Measurements from ENCODE around the gene BAIAP2. TPM values are rescaled to one million over a fixed set of nuclear protein-coding genes. Genes with fewer than 3 reads are reported as not detected.

Gene BAIAP2
- total and polyA plus RNA-seq, 2 of the 13 experiments (the other 11 are each of a cell fraction or from before 2014, with no cell fraction given), result 22.5 to 24.0 TPM

DNA sequence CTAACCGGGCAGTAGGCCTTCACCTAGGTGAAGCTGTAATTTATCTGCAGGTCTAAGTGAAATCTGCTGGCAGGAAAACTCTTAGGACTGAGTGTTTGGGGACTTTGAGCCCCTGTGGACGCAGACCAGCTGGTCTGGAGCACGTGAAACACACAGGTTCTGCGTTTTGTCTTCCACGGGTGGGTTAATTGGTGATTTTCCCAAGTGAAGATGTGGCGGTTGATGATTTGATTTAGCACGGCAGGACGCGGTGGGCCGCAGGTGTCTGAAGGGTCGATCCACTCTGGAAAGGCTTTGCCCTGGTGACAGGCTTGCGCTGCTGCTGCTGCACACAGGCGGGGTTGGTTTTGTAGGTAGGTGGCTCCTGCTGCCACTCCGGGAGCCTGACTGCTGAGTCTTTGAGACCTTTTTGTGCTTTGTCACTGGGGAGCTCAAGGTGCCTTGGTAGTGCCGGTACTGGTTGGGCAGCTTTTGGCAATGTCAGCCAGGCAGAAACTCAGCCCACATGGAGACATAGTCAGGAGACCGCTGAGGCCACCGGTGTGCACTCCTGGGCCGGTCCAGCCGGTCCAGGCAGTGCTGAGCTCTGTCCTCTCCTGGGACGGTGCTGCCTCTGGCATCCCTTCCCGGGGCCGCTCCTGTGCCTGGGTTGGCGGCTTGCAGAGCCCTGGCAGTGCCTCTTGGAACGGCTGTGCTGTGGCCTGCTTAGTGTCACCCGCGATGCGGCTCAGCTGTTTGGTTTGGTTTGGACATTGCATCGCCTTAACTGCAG is 2.3 kb downstream of the BAIAP2 start (continued):
- TF ChIP-seq, protein P1, sequence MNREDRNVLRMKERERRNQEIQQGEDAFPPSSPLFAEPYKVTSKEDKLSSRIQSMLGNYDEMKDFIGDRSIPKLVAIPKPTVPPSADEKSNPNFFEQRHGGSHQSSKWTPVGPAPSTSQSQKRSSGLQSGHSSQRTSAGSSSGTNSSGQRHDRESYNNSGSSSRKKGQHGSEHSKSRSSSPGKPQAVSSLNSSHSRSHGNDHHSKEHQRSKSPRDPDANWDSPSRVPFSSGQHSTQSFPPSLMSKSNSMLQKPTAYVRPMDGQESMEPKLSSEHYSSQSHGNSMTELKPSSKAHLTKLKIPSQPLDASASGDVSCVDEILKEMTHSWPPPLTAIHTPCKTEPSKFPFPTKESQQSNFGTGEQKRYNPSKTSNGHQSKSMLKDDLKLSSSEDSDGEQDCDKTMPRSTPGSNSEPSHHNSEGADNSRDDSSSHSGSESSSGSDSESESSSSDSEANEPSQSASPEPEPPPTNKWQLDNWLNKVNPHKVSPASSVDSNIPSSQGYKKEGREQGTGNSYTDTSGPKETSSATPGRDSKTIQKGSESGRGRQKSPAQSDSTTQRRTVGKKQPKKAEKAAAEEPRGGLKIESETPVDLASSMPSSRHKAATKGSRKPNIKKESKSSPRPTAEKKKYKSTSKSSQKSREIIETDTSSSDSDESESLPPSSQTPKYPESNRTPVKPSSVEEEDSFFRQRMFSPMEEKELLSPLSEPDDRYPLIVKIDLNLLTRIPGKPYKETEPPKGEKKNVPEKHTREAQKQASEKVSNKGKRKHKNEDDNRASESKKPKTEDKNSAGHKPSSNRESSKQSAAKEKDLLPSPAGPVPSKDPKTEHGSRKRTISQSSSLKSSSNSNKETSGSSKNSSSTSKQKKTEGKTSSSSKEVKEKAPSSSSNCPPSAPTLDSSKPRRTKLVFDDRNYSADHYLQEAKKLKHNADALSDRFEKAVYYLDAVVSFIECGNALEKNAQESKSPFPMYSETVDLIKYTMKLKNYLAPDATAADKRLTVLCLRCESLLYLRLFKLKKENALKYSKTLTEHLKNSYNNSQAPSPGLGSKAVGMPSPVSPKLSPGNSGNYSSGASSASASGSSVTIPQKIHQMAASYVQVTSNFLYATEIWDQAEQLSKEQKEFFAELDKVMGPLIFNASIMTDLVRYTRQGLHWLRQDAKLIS (CRISPR knock-in tag; IDR thresholded peaks at IDR 0.05), result no peak
- TF ChIP-seq SMARCE1 (IDR thresholded peaks at IDR 0.05; ENCODE audit: borderline replicate concordance) (no peak), KLF6 (CRISPR knock-in tag; IDR thresholded peaks at IDR 0.05) (0 out of 2 replicates have a peak, but pooled peaks have one; percentile 23), MAZ (IDR thresholded peaks at IDR 0.05; ENCODE audit: borderline replicate concordance, low read depth, low read length) (no peak), MAZ (CRISPR knock-in tag; IDR thresholded peaks at IDR 0.05; ENCODE audit: low read depth) (peak; percentile 33; the same call in 1 of the 2 replicates), ARNTL (CRISPR knock-in tag; IDR thresholded peaks at IDR 0.05) (no peak), KDM2A (CRISPR knock-in tag; IDR thresholded peaks at IDR 0.05; ENCODE audit: borderline replicate concordance, low read depth) (peak; percentile 43; the same call in 1 of the 2 replicates), HDAC2 (CRISPR knock-in tag; IDR thresholded peaks at IDR 0.05) (0 out of 2 replicates have a peak, but pooled peaks have one; percentile 22), ZNF160 (CRISPR knock-in tag; IDR thresholded peaks at IDR 0.05) (no peak), NCOA5 (CRISPR knock-in tag; IDR thresholded peaks at IDR 0.05) (no peak), ZNF563 (CRISPR knock-in tag; IDR thresholded peaks at IDR 0.05) (no peak), NFE2L1 (CRISPR knock-in tag; IDR thresholded peaks at IDR 0.05; ENCODE audit: borderline replicate concordance) (no peak), ZNF83 (CRISPR knock-in tag; IDR thresholded peaks at IDR 0.05; ENCODE audit: borderline replicate concordance) (no peak), SOX13 (IDR thresholded peaks at IDR 0.05) (no peak), SOX13 (CRISPR knock-in tag; conservative IDR thresholded peaks at IDR 0.05 in 1 of 2, IDR thresholded peaks at IDR 0.05 in 1 of 2) (no peak)
- TF ChIP-seq, protein P2, sequence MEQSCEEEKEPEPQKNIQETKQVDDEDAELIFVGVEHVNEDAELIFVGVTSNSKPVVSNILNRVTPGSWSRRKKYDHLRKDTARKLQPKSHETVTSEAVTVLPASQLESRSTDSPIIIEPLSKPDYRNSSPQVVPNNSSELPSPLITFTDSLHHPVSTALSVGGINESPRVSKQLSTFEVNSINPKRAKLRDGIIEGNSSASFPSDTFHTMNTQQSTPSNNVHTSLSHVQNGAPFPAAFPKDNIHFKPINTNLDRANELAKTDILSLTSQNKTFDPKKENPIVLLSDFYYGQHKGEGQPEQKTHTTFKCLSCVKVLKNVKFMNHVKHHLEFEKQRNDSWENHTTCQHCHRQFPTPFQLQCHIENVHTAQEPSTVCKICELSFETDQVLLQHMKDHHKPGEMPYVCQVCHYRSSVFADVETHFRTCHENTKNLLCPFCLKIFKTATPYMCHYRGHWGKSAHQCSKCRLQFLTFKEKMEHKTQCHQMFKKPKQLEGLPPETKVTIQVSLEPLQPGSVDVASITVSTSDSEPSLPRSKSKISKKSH (CRISPR knock-in tag; IDR thresholded peaks at IDR 0.05; ENCODE audit: borderline replicate concordance), result no peak; the same call in 1 of the 2 replicates
- TF ChIP-seq, protein P3, sequence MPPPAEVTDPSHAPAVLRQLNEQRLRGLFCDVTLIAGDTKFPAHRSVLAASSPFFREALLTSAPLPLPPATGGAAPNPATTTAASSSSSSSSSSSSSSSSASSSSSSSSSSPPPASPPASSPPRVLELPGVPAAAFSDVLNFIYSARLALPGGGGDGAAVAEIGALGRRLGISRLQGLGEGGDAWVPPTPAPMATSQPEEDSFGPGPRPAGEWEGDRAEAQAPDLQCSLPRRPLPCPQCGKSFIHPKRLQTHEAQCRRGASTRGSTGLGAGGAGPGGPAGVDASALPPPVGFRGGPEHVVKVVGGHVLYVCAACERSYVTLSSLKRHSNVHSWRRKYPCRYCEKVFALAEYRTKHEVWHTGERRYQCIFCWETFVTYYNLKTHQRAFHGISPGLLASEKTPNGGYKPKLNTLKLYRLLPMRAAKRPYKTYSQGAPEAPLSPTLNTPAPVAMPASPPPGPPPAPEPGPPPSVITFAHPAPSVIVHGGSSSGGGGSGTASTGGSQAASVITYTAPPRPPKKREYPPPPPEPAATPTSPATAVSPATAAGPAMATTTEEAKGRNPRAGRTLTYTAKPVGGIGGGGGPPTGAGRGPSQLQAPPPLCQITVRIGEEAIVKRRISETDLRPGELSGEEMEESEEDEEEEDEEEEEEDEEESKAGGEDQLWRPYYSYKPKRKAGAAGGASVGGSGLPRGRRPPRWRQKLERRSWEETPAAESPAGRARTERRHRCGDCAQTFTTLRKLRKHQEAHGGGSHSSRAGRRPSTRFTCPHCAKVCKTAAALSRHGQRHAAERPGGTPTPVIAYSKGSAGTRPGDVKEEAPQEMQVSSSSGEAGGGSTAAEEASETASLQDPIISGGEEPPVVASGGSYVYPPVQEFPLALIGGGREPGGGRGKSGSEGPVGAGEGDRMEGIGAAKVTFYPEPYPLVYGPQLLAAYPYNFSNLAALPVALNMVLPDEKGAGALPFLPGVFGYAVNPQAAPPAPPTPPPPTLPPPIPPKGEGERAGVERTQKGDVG (CRISPR knock-in tag; IDR thresholded peaks at IDR 0.05; ENCODE audit: borderline replicate concordance), result peak; percentile 96
- TF ChIP-seq, protein P4, sequence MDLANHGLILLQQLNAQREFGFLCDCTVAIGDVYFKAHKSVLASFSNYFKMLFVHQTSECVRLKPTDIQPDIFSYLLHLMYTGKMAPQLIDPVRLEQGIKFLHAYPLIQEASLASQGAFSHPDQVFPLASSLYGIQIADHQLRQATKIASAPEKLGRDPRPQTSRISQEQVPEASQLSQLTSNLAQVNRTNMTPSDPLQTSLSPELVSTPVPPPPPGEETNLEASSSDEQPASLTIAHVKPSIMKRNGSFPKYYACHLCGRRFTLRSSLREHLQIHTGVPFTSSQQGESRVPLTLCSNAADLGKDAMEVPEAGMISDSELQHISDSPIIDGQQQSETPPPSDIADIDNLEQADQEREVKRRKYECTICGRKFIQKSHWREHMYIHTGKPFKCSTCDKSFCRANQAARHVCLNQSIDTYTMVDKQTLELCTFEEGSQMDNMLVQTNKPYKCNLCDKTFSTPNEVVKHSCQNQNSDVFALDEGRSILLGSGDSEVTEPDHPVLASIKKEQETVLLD (CRISPR knock-in tag; IDR thresholded peaks at IDR 0.05; ENCODE audit: low read depth), result no peak
